ENCODE results near the gene HSDL1.

HSDL1 gene

GRCh38 chr16:84159007-84159406 is 14.0 kb upstream of the HSDL1 start:
- TF ChIP-seq EZH2phosphoT487 (IDR thresholded peaks at IDR 0.05; ENCODE audit: low read depth): no peak
- no peak for TF ChIP-seq CTCF (IDR thresholded peaks at IDR 0.05; ENCODE audit: low read depth, low read length)
- Histone ChIP-seq H3K4me2 (ENCODE audit: low read length) (no peak overlapping the region), H3K36me3 (replicated peaks; ENCODE audit: low read depth, low read length) (no peaks in the 10 kb centered on the region)

DNA sequence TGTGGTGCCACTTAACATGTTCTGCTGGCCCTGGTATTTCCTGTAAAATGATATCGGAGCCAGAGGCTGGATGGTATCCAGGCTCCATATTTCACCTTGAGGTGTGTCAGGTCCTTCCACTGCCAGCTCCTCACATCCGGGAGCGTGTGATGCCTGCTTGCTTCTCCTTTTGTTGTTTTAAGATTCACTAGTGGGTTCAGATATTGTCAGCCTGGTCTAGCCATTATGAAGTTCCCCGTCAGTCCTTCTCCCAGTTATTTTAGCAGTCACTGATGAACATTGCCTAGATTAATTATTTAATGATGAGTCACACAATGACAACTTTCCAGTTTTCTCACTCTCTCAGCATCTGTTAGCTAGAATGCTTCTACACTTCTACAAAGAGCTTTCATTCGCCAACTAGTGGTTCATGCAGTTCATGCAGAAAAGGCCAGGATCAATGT is 11.4 kb upstream of the HSDL1 start:
- Histone ChIP-seq H3K9ac (ENCODE audit: low read length) (no peak overlapping the region), H3K79me2 (ENCODE audit: low read length) (no peaks in the 10 kb centered on the region), H3K4me3 (ENCODE audit: low read length) (no peak overlapping the region), H3K4me2 (ENCODE audit: low read length) (no peak overlapping the region), H3K4me1 (ENCODE audit: low read length) (peaks cover 8% of the 10 kb centered on the region), H4K20me1 (ENCODE audit: insufficient read depth, low read length) (no peaks in the 10 kb centered on the region), H3K36me3 (replicated peaks; ENCODE audit: low read depth, low read length) (no peaks in the 10 kb centered on the region), H3K27ac (ENCODE audit: low read length) (no peak overlapping the region), H3K9me3 (ENCODE audit: insufficient read depth, low read length) (no peaks in the 10 kb centered on the region), H2AFZ (ENCODE audit: low read depth, low read length) (no peak overlapping the region), H3K27me3 (ENCODE audit: low read depth, low read length) (peaks cover 48% of the 10 kb centered on the region)
- TF ChIP-seq EZH2phosphoT487 (IDR thresholded peaks at IDR 0.05; ENCODE audit: low read depth) (no peak), CTCF (IDR thresholded peaks at IDR 0.05; ENCODE audit: low read depth, low read length) (no peak)

More at GRCh38 chr16:84159007-84159406, 14.0 kb upstream of the HSDL1 start:
- Histone ChIP-seq H3K79me2 (ENCODE audit: low read length) (no peaks in the 10 kb centered on the region), H3K9ac (ENCODE audit: low read length) (no peak overlapping the region), H4K20me1 (ENCODE audit: insufficient read depth, low read length) (no peaks in the 10 kb centered on the region), H3K27me3 (ENCODE audit: low read depth, low read length) (peaks cover 61% of the 10 kb centered on the region), H3K27ac (ENCODE audit: low read length) (no peak overlapping the region), H3K4me3 (ENCODE audit: low read length) (no peak overlapping the region), H3K9me3 (ENCODE audit: insufficient read depth, low read length) (no peaks in the 10 kb centered on the region), H2AFZ (ENCODE audit: low read depth, low read length) (no peak overlapping the region), H3K4me1 (ENCODE audit: low read length) (peaks cover 8% of the 10 kb centered on the region)

DNA sequence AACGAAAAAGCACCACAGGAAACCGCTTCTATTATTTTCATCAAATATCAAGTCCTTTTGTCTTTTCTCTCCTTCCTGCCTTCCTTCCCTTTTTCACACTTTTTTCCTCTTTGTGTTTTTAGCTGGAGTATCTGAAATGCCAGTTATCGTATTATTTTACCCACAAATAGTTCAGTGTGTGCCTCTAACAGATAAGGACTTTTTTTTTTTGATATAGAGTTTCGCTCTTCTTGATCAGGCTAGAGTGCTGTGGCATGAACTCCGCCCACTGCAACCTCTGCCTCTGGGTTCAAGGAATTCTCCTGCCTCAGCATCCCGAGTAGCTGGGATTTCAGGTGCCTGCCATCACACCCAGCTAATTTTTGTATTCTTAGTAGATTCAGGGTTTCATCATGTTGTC is 10.8 kb upstream of the HSDL1 start:
- TF ChIP-seq CTCF (IDR thresholded peaks at IDR 0.05; ENCODE audit: low read depth, low read length) (no peak), EZH2phosphoT487 (IDR thresholded peaks at IDR 0.05; ENCODE audit: low read depth) (no peak)
- Histone ChIP-seq H3K4me1 (ENCODE audit: low read length) (peaks cover 8% of the 10 kb centered on the region), H4K20me1 (ENCODE audit: insufficient read depth, low read length) (no peaks in the 10 kb centered on the region), H3K27me3 (ENCODE audit: low read depth, low read length) (peaks cover 44% of the 10 kb centered on the region), H3K4me2 (ENCODE audit: low read length) (no peak overlapping the region), H3K36me3 (replicated peaks; ENCODE audit: low read depth, low read length) (no peaks in the 10 kb centered on the region), H3K27ac (ENCODE audit: low read length) (no peak overlapping the region), H3K4me3 (ENCODE audit: low read length) (no peak overlapping the region), H3K79me2 (ENCODE audit: low read length) (no peaks in the 10 kb centered on the region), H2AFZ (ENCODE audit: low read depth, low read length) (no peak overlapping the region), H3K9ac (ENCODE audit: low read length) (no peak overlapping the region), H3K9me3 (ENCODE audit: insufficient read depth, low read length) (no peaks in the 10 kb centered on the region)

DNA sequence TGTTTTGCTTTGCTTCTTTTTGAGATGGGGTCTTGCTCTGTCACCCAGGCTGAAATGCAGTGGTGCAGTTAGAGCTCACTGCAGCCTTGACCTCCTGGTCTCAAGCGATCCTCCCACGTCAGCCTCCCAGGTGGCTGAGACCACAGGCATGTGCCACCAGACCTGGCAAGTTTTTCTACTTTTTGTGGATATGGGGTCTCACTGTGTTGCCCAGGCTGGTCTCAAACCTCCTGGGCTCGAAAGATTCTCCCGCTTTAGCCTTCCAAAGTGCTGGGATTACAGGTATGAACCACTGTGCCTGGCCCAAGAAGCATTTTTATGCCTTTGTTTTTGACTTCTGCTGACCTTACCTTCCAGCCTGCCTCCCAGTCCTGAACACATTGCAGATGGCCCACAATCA is 10.2 kb upstream of the HSDL1 start:
- no peaks in the 10 kb centered on the region for H4K20me1 ChIP-seq (ENCODE audit: insufficient read depth, low read length)
- no peak overlapping the region for H3K4me2 ChIP-seq (ENCODE audit: low read length)
- H3K9ac ChIP-seq (ENCODE audit: low read length): no peak overlapping the region
- H3K9me3 ChIP-seq (ENCODE audit: insufficient read depth, low read length): no peaks in the 10 kb centered on the region
- no peak for TF ChIP-seq EZH2phosphoT487 (IDR thresholded peaks at IDR 0.05; ENCODE audit: low read depth)
- no peak for TF ChIP-seq CTCF (IDR thresholded peaks at IDR 0.05; ENCODE audit: low read depth, low read length)
- H3K79me2 ChIP-seq (ENCODE audit: low read length): no peaks in the 10 kb centered on the region
- H3K27me3 ChIP-seq (ENCODE audit: low read depth, low read length): peaks cover 44% of the 10 kb centered on the region
- no peaks in the 10 kb centered on the region for H3K36me3 ChIP-seq (replicated peaks; ENCODE audit: low read depth, low read length)
- H3K27ac ChIP-seq (ENCODE audit: low read length): no peak overlapping the region
- H3K4me1 ChIP-seq (ENCODE audit: low read length): peaks cover 8% of the 10 kb centered on the region
- H3K4me3 ChIP-seq (ENCODE audit: low read length): no peak overlapping the region
- no peak overlapping the region for H2AFZ ChIP-seq (ENCODE audit: low read depth, low read length)
